ENCODE data around the gene EPG5. TPM values are rescaled to one million over a fixed set of nuclear protein-coding genes. Genes with fewer than 3 reads are reported as not detected.
"Not testable (repeated sequence)": the region's sequence is repeated elsewhere in the genome, so short reads cannot be mapped to it uniquely, and the experiment has no call there.

EPG5 gene
- polyA plus RNA-seq, 1 of the 3 experiments (the other 2 are of a cell fraction), result 13.6 TPM

DNA sequence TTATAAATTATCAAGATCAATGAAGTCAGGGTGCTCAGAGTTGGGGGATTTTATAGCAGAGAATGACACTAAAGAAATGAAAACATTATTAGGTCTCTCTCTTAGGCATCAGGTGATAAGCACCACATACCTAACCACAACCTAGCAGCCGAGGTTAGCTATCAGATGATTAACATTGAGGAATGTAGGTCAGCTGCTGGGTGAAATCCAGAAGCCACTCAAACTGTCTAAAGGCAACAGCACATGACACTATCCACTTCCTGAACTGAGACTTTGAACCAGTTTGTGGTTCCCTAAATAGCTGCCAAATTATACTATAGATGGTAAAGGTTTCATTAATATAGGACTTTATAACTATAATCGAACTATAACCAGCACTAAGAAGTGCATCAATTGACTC, 4.7 kb downstream of the EPG5 start (continued):
- TF ChIP-seq, protein P1, sequence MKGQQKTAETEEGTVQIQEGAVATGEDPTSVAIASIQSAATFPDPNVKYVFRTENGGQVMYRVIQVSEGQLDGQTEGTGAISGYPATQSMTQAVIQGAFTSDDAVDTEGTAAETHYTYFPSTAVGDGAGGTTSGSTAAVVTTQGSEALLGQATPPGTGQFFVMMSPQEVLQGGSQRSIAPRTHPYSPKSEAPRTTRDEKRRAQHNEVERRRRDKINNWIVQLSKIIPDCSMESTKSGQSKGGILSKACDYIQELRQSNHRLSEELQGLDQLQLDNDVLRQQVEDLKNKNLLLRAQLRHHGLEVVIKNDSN (IDR thresholded peaks at IDR 0.05; ENCODE audit: borderline replicate concordance, low read depth), result peak; percentile 34; the same call in 1 of the 2 replicates
- TF ChIP-seq, protein P2, sequence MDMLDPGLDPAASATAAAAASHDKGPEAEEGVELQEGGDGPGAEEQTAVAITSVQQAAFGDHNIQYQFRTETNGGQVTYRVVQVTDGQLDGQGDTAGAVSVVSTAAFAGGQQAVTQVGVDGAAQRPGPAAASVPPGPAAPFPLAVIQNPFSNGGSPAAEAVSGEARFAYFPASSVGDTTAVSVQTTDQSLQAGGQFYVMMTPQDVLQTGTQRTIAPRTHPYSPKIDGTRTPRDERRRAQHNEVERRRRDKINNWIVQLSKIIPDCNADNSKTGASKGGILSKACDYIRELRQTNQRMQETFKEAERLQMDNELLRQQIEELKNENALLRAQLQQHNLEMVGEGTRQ (IDR thresholded peaks at IDR 0.05; ENCODE audit: borderline replicate concordance, low read depth, low read length), result no peak
- TF ChIP-seq GABPA (IDR thresholded peaks at IDR 0.05; ENCODE audit: low read depth) (no peak), TEAD4 (IDR thresholded peaks at IDR 0.05; ENCODE audit: borderline replicate concordance, insufficient read depth) (no peak), POLR2AphosphoS5 (IDR thresholded peaks at IDR 0.05; ENCODE audit: low read depth, low read length) (no peak), GATA2 (CRISPR knock-in tag; IDR thresholded peaks at IDR 0.05) (no peak)
- TF ChIP-seq, protein P3, sequence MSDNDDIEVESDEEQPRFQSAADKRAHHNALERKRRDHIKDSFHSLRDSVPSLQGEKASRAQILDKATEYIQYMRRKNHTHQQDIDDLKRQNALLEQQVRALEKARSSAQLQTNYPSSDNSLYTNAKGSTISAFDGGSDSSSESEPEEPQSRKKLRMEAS (IDR thresholded peaks at IDR 0.05; ENCODE audit: low read depth), result no peak

DNA sequence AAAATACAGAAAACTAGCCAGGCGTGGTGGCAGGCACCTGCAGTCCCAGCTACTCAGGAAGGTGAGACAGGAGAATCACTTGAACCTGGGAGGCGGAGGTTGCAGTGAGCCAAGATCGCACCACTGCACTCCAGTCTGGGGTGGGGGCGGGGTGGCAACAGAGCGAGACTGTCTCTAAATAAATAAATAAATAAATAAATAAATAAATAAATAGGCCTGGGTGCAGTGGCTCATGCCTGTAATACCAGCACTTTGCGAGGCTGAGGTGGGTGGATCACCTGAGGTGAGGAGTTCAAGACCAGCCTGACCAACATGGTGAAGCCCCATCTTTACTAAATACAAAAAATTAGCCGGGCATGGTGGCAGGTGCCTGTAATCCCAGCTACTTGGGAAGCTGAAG, 7.6 kb downstream of the EPG5 start:
- H3K9me2 ChIP-seq; H3K4me3 ChIP-seq (ENCODE audit: low read depth in 2 of 2, low read length in 1 of 2); H3K27me3 ChIP-seq (ENCODE audit: insufficient read depth); H3K27ac ChIP-seq (ENCODE audit: low read depth in 2 of 2, low read length in 1 of 2); H3K9ac ChIP-seq; CTCF ChIA-PET; H3K9me3 ChIP-seq; H2AFZ ChIP-seq (ENCODE audit: low read depth); DNase-seq; H4K20me1 ChIP-seq (ENCODE audit: insufficient read depth): not testable (repeated sequence)
- H3K79me2 ChIP-seq (ENCODE audit: insufficient read depth), result peaks cover 90% of the 10 kb centered on the region
- H3K4me2 ChIP-seq, result peak overlapping the region; percentile 58; the same call in 1 of the 2 replicates
- peaks cover 6 to 39% of the 10 kb centered on the region in 2 experiments for H3K36me3 ChIP-seq (replicated peaks in 1 of 2; ENCODE audit: control insufficient read depth in 1 of 2, insufficient read depth in 2 of 2, low read length in 1 of 2)
- peaks cover 0 to 82% of the 10 kb centered on the region in 2 experiments; a peak in 3 of 4 replicates for H3K4me1 ChIP-seq (ENCODE audit: control insufficient read depth in 1 of 2, insufficient read depth in 2 of 2, low read depth in 1 of 2, low read length in 1 of 2)
- POLR2A ChIA-PET, result interaction anchor here (0.6 kb wide), 1 partner anchor 176 kb away, joined by 3 read pairs; no protein-coding TSS in a partner anchor
- 98% methylated on average over 6 of the region's 7 CpGs for WGBS (ENCODE audit: low lambda C conversion rate)
- peaks cover 85% of the 10 kb centered on the region for H3F3A ChIP-seq (replicated peaks; ENCODE audit: insufficient read depth)

DNA sequence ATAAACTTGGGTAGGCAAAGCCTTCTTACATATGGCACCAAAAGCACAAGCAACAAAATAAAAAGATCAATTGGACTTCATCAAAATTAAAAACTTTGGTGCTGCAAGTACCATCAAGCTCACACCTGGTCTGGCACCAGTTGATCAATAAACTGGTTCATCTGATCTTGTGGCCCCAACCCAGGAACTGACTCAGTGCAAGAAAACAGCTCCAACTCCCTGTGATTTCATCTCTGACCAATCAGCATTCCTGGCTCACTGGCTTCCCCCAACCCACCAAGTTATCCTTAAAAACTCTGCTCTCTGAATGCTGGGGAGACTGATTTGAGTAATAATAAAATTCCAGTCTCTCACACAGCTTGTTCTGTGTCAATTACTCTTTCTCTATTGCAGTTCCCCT, 8.4 kb downstream of the EPG5 start:
- Histone ChIP-seq H2AFZ (ENCODE audit: low read depth) (no peak overlapping the region), H3K9ac (no peak overlapping the region), H3K36me3 (replicated peaks in 1 of 2; ENCODE audit: control insufficient read depth in 1 of 2, insufficient read depth in 2 of 2, low read length in 1 of 2) (peaks cover 8 to 36% of the 10 kb centered on the region in 2 experiments), H3K4me1 (ENCODE audit: control insufficient read depth in 1 of 2, insufficient read depth in 2 of 2, low read depth in 1 of 2, low read length in 1 of 2) (peaks cover 0 to 80% of the 10 kb centered on the region in 2 experiments; a peak in 3 of 4 replicates), H3K9me3 (no peaks in the 10 kb centered on the region), H3K27me3 (ENCODE audit: insufficient read depth) (no peaks in the 10 kb centered on the region), H3K4me3 (ENCODE audit: low read depth in 2 of 2, low read length in 1 of 2) (no peak overlapping the region), H4K20me1 (ENCODE audit: insufficient read depth) (no peaks in the 10 kb centered on the region), H3K27ac (ENCODE audit: low read depth in 2 of 2, low read length in 1 of 2) (peak overlapping the region in 1 of 2 experiments; percentile 86; a peak in 2 of 4 replicates), H3K4me2 (peak overlapping the region; percentile 58), H3K9me2 (no peaks in the 10 kb centered on the region), H3K79me2 (ENCODE audit: insufficient read depth) (peaks cover 82% of the 10 kb centered on the region), H3F3A (replicated peaks; ENCODE audit: insufficient read depth) (peaks cover 83% of the 10 kb centered on the region)
- ChIA-PET POLR2A (interaction anchor here (0.6 kb wide), 1 partner anchor 176 kb away, joined by 3 read pairs; no protein-coding TSS in a partner anchor), CTCF (no interaction called here)
- TF ChIP-seq JUND (IDR thresholded peaks at IDR 0.05) (peak; percentile 43; the same call in 1 of the 2 replicates), RXRA (IDR thresholded peaks at IDR 0.05; ENCODE audit: borderline replicate concordance, low read depth) (peak; percentile 18; the same call in 1 of the 2 replicates), RFX5 (IDR thresholded peaks at IDR 0.05; ENCODE audit: low read length) (no peak), NFIC (IDR thresholded peaks at IDR 0.05; ENCODE audit: borderline replicate concordance) (peak; percentile 35), FOSL2 (IDR thresholded peaks at IDR 0.05; ENCODE audit: borderline replicate concordance, low read depth) (peak; percentile 53; the same call in 1 of the 2 replicates), TCF12 (IDR thresholded peaks at IDR 0.05) (peak; percentile 62), EP300 (IDR thresholded peaks at IDR 0.05; ENCODE audit: borderline replicate concordance in 1 of 2, low read depth in 1 of 2, low read length in 1 of 2) (no peak; a peak in 1 of 4 replicates)
- TF ChIP-seq, protein P4, sequence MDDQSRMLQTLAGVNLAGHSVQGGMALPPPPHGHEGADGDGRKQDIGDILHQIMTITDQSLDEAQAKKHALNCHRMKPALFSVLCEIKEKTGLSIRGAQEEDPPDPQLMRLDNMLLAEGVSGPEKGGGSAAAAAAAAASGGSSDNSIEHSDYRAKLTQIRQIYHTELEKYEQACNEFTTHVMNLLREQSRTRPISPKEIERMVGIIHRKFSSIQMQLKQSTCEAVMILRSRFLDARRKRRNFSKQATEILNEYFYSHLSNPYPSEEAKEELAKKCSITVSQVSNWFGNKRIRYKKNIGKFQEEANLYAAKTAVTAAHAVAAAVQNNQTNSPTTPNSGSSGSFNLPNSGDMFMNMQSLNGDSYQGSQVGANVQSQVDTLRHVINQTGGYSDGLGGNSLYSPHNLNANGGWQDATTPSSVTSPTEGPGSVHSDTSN (IDR thresholded peaks at IDR 0.05), result peak; percentile 25; the same call in 1 of the 2 replicates
- DNase-seq, result no peak

Data from SK-N-SH (cell line).